GM12865 (cell line): Measurements from ENCODE around the gene CCDC32.

Experiments used
- DNase-seq: peaks from one replicate; pipeline ENCODE4 v3.0.0; 2010; ENCODE audit warnings: low read depth
- H3K4me3 ChIP-seq: 2 replicates; pipeline ENCODE4 v1.5.1; 2011; ENCODE audit warnings: mild to moderate bottlenecking, low read depth, low read length, control low read depth
- TF ChIP-seq, protein P1 (sequence below): IDR thresholded peaks from 2 replicates; pipeline ENCODE4 v1.5.1; 2011; ENCODE audit warnings: low read length, control low read depth, low read depth, inconsistent platforms; ENCODE audit not compliant: insufficient read depth; ENCODE audit errors: missing control alignments

Gene CCDC32, protein sequence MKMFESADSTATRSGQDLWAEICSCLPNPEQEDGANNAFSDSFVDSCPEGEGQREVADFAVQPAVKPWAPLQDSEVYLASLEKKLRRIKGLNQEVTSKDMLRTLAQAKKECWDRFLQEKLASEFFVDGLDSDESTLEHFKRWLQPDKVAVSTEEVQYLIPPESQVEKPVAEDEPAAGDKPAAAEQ

DNA sequence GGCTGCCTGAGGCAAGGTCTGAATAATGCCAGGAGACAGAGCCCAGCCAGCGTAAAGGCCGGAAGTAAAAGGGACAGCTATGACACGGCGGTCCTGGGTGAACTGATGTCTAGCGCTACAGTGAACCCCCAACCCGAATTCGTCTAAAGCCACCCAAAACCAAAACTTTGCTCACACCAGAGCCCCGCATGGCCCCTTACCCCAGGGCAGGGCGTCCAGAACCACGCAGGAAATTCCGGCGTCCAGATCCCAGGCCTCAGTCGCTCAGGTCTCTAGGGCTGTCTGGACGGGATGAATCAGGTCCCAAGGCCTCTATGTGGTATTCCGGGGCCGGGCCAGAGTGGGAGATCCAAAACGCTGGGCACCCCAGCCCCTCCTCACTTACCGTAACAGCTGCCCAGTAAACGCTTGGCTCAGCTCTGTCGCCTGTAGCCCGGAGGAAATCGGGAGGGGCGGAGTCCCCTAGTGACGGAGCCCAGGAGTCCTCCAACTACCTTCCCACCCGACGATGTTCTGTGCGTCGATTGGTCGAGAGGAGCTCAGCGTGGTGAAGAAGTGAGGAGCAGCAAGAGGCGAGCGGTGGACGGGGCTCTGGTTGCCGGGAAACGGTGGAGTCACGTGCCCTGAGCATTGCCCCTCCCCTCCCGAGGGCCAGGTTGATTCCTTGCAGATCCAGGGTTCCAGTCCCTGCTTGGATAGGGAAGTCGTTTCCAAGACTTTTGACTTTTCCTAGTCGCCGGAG is at the start of gene CCDC32:
Gene CCDC32, minus strand, starts transcription at position 452 of the 742 bp plus-strand sequence. CDS start 2,027 bp downstream, outside the sequence.
- peak; percentile 99 for DNase-seq
- peak within 1 kb of the TSS; percentile 98 for H3K4me3 ChIP-seq
- TF ChIP-seq, protein P1, sequence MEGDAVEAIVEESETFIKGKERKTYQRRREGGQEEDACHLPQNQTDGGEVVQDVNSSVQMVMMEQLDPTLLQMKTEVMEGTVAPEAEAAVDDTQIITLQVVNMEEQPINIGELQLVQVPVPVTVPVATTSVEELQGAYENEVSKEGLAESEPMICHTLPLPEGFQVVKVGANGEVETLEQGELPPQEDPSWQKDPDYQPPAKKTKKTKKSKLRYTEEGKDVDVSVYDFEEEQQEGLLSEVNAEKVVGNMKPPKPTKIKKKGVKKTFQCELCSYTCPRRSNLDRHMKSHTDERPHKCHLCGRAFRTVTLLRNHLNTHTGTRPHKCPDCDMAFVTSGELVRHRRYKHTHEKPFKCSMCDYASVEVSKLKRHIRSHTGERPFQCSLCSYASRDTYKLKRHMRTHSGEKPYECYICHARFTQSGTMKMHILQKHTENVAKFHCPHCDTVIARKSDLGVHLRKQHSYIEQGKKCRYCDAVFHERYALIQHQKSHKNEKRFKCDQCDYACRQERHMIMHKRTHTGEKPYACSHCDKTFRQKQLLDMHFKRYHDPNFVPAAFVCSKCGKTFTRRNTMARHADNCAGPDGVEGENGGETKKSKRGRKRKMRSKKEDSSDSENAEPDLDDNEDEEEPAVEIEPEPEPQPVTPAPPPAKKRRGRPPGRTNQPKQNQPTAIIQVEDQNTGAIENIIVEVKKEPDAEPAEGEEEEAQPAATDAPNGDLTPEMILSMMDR = no peak

GRCh38 chr15:40613080-40613479 is 48.2 kb upstream of the CCDC32 start:
- TF ChIP-seq, protein P1 = no peak
- DNase-seq = no peak
- no peak overlapping the region for H3K4me3 ChIP-seq

DNA sequence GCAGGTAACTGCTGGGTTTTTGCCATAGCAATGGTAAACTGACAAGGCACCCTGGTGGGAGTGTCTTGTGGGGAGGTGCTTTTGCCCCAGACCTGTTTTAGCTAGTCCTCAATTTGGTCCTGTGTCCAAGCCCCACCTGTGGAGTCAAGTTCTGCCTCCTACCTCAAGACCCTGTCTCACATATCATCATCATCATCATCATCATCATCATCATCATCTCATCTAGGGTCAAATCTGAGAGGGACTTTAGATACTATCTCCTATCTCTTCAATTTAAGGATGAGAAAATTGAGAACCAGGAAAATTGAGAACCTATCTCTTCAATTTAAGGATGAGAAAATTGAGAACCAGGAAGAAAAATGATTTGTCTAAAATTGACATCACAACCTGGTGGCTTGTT is 39.1 kb upstream of the CCDC32 start:
- H3K4me3 ChIP-seq = no peak overlapping the region
- TF ChIP-seq, protein P1 = no peak
- DNase-seq = no peak

DNA sequence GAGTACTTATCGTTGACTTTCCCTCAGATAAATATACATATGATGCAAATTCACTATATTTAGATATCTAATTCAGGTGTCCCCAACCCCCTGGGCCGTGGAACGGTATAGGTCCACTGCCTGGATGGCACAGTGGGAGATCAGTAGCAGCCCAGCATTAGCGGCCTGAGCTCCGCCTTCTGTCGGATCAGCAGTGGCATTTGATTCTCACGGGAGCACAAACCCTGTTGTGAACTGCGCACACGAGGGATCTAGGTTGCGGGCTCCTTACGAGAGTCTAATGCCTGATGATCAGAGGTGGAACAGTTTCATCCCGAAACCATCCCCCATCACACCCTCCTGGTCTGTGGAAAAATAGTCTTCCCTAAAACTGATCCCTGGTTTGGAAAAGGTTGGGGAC is 36.1 kb upstream of the CCDC32 start:
- no peak for DNase-seq
- TF ChIP-seq, protein P1 = no peak
- no peak overlapping the region for H3K4me3 ChIP-seq

- H3K4me3 ChIP-seq = no peak overlapping the region
- no peak for DNase-seq
- TF ChIP-seq, protein P1 = no peak
Observed at GRCh38 chr15:40598672-40599071, 33.8 kb upstream of the CCDC32 start.

DNA sequence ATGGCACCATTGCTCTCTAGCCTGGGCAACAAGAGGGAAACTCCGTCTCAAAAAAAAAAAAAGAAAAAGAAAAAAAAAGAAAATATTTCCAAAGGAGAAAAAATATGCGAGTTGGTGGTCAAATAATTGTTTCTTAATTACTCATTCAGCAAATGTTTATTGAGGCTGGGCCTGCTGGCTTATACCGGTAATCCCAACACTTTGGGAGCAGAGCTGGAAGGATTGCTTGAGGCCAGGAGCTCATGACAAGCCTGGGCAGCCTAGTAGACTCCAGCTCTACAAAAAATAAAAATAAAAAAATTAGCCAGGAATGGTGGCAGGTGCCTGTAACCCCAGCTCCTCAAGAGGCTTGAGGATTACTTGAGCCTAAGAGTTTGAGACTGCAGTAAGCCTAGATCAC is 33.3 kb upstream of the CCDC32 start:
- TF ChIP-seq, protein P1 = no peak
- DNase-seq = no peak
- no peak overlapping the region for H3K4me3 ChIP-seq
